Measurements from ENCODE around the gene LILRB2.

DNA sequence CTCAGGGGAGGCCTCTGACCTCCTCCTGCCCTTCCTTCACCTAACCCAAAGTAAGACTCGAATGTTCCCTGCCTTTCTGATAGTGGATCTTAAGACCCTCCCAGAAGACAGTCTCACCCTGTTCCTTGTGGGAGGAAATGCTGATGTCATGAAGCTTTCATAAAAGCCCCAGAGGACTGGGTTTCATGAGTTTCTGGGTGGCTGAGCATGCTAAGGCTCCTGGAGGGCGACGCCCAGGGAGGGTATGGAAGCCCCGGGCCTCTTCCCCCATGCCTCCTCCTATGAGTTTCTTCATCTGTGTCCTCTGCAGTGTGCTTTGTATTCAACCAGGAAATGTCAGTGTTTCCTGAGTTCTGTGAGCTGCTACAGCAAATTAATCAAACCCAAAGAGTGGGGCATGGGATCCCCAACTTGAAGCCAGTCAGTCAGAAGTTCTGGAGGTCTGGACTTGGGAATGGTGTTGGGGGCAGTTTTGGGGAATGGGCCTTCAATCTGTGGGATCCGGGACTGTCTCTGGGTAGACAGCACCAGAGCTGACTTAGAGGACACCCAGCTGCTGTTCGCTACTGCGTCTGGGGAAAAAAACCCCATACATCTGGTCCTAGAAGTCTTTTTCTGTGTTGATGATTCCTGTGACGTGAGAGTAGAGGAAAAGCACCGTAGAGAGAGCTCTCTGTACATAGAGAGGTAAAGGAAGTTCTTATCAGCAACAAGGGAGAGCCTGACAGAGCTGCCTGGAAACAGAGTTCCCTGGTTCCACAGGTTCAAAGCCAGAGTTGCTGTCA, 2.0 kb upstream of the LILRB2 start:
- TF ChIP-seq, protein P1, sequence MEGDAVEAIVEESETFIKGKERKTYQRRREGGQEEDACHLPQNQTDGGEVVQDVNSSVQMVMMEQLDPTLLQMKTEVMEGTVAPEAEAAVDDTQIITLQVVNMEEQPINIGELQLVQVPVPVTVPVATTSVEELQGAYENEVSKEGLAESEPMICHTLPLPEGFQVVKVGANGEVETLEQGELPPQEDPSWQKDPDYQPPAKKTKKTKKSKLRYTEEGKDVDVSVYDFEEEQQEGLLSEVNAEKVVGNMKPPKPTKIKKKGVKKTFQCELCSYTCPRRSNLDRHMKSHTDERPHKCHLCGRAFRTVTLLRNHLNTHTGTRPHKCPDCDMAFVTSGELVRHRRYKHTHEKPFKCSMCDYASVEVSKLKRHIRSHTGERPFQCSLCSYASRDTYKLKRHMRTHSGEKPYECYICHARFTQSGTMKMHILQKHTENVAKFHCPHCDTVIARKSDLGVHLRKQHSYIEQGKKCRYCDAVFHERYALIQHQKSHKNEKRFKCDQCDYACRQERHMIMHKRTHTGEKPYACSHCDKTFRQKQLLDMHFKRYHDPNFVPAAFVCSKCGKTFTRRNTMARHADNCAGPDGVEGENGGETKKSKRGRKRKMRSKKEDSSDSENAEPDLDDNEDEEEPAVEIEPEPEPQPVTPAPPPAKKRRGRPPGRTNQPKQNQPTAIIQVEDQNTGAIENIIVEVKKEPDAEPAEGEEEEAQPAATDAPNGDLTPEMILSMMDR (IDR thresholded peaks at IDR 0.05) = no peak
- no peak for TF ChIP-seq POLR2A (IDR thresholded peaks at IDR 0.05)
